Ishikawa (cell line): Measurements from ENCODE around the gene PDE6A.

Experiments
- CEBPB ChIP-seq: IDR thresholded peaks from 2 replicates; pipeline ENCODE4 v1.6.1; 2012
- CREB1 ChIP-seq: IDR thresholded peaks from 2 replicates; pipeline ENCODE4 v1.6.1; 2012; ENCODE audit warnings: low read depth
- EGR1 ChIP-seq: IDR thresholded peaks from 2 replicates; pipeline ENCODE4 v1.6.1; 2012
- EP300 ChIP-seq: IDR thresholded peaks from 2 replicates; pipeline ENCODE4 v1.6.1; 2012; ENCODE audit warnings: borderline replicate concordance
- FOXM1 ChIP-seq: IDR thresholded peaks from 2 replicates; pipeline ENCODE4 v1.6.1; 2012; ENCODE audit warnings: low read depth, borderline replicate concordance
- NFIC ChIP-seq: IDR thresholded peaks from 2 replicates; pipeline ENCODE4 v1.6.1; 2012
- RAD21 ChIP-seq: IDR thresholded peaks from 2 replicates; pipeline ENCODE4 v1.6.1; 2012; ENCODE audit warnings: low read depth
- TAF1 ChIP-seq: IDR thresholded peaks from 2 replicates; pipeline ENCODE4 v1.6.1; 2012; ENCODE audit warnings: low read depth, mild to moderate bottlenecking
- TCF12 ChIP-seq: IDR thresholded peaks from 2 replicates; pipeline ENCODE4 v1.6.1; 2012; ENCODE audit warnings: low read depth
- TEAD4 ChIP-seq: IDR thresholded peaks from 2 replicates; pipeline ENCODE4 v1.6.1; 2012
- YY1 ChIP-seq: IDR thresholded peaks from 2 replicates; pipeline ENCODE4 v1.6.1; 2012; ENCODE audit warnings: low read depth
- ZBTB7A ChIP-seq: IDR thresholded peaks from 2 replicates; pipeline ENCODE4 v1.6.1; 2012; ENCODE audit warnings: low read depth
- TF ChIP-seq, protein P1 (sequence below): IDR thresholded peaks from 2 replicates; pipeline ENCODE4 v1.6.1; 2012
- TF ChIP-seq, protein P2 (sequence below): IDR thresholded peaks from 2 replicates; pipeline ENCODE4 v1.6.1; 2012; ENCODE audit warnings: low read depth, mild to moderate bottlenecking
- TF ChIP-seq, protein P3 (sequence below): IDR thresholded peaks from 2 replicates; pipeline ENCODE4 v1.6.1; 2012

The PDE6A gene

DNA sequence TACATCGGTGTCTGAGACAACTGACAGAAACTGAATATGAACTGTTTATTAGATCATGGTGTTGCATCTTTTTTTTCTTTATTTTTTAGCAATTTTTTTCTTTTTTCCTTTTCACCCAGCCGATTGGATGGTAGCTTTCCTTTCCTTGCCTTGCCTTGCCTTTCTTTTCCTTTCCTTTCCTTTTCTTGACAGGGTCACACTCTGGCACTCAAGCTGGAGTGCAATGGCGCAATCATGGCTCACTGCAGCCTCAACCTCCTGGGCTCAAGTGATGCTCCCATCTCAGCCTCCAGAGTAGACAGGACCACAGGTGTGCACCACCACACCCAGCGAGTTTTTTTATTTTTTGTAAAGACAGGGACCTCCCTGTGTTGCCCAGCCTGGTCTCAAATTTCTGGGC, 2.8 kb downstream of the PDE6A start:
- TF ChIP-seq ZBTB7A: no peak

DNA sequence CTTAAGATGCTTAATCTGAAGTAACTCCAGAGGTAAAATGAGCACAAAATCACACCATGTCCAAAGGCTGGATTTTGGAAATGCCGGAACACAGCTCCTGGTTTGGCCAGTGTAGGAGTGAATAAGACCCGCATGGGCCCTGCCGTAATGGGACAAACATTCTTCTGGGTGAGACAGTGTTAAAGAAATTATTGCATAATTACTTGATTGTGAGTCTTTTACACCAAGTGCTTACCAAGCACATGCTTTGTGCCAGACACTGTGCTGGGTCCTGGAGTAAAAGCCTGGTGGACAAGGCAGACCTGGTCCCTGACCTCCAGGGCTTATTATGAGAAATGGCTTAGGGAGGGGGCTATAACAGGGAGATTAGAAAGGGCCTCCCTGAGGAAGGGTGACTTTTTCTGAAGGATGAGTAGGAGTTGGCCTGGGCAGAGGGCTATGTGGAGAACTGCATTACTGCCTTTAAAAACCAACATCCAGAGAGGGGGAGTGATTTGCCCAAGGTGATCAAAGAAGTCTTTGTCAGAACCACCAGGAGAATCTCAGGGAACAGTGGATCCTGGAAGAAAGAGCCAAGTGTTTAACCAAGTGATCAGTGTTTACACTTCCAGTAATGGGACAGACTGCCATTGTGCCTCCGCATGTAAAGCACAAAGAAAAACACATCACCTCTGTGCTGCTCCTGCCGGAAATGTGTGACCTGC, 3.5 kb downstream of the PDE6A start:
- TF ChIP-seq TAF1 (no peak), NFIC (no peak), YY1 (no peak), TEAD4 (no peak), TCF12 (no peak), CEBPB (no peak), CREB1 (no peak), ZBTB7A (no peak), FOXM1 (no peak), EP300 (no peak), RAD21 (no peak), EGR1 (no peak)
- TF ChIP-seq, protein P1, sequence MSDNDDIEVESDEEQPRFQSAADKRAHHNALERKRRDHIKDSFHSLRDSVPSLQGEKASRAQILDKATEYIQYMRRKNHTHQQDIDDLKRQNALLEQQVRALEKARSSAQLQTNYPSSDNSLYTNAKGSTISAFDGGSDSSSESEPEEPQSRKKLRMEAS: no peak
- TF ChIP-seq, protein P2, sequence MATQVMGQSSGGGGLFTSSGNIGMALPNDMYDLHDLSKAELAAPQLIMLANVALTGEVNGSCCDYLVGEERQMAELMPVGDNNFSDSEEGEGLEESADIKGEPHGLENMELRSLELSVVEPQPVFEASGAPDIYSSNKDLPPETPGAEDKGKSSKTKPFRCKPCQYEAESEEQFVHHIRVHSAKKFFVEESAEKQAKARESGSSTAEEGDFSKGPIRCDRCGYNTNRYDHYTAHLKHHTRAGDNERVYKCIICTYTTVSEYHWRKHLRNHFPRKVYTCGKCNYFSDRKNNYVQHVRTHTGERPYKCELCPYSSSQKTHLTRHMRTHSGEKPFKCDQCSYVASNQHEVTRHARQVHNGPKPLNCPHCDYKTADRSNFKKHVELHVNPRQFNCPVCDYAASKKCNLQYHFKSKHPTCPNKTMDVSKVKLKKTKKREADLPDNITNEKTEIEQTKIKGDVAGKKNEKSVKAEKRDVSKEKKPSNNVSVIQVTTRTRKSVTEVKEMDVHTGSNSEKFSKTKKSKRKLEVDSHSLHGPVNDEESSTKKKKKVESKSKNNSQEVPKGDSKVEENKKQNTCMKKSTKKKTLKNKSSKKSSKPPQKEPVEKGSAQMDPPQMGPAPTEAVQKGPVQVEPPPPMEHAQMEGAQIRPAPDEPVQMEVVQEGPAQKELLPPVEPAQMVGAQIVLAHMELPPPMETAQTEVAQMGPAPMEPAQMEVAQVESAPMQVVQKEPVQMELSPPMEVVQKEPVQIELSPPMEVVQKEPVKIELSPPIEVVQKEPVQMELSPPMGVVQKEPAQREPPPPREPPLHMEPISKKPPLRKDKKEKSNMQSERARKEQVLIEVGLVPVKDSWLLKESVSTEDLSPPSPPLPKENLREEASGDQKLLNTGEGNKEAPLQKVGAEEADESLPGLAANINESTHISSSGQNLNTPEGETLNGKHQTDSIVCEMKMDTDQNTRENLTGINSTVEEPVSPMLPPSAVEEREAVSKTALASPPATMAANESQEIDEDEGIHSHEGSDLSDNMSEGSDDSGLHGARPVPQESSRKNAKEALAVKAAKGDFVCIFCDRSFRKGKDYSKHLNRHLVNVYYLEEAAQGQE: no peak
- TF ChIP-seq, protein P3, sequence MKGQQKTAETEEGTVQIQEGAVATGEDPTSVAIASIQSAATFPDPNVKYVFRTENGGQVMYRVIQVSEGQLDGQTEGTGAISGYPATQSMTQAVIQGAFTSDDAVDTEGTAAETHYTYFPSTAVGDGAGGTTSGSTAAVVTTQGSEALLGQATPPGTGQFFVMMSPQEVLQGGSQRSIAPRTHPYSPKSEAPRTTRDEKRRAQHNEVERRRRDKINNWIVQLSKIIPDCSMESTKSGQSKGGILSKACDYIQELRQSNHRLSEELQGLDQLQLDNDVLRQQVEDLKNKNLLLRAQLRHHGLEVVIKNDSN: no peak

DNA sequence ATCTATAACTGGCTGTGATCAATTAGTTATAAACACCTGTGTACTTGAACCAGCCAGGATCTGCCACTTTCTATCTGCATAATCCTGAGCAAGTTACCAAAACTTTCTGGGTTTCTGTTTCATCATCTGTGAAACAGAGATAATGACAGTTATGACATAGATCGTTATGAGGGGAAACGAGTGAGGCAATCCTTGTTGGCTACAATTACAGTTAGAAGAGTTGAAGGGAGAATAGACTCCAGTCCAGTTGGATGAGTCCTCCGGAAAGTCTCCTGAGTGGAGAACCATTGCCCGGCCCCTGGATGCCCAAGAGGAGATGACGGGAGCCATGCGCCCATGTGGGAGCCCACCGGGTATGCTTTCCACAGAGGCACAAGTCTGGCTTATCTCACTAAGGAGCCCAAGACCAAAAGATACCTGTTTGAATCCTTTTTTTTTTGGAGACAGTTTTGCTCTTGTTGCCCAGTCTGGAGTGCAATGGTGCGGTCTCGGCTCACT, 4.5 kb downstream of the PDE6A start:
- TF ChIP-seq EP300 (no peak), TEAD4 (no peak), FOXM1 (no peak), CEBPB (no peak), RAD21 (no peak)
- TF ChIP-seq, protein P2: no peak

DNA sequence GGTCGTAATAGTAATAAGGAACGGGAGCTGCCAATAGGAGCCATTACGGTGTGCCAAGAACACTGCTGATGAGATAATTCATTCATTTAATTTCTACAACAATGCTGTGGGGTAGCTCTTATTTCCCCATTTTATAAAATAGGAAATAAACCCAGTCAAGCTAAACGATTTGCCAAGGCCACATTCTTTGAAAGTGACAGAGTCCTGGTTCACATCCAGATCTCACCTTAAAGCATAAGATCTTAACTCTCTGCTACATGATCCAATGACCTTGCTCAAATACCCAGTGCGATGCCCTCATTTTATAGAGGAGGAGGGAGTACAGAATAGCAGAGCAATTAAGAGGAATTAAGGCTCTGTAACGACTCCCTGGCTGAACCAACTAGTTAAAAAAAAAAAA, 5.0 kb downstream of the PDE6A start:
- TF ChIP-seq, protein P1: peak; percentile 55; the same call in 1 of the 2 replicates
- TF ChIP-seq EGR1 (no peak), FOXM1 (peak; percentile 76; the same call in 1 of the 2 replicates), TAF1 (no peak), YY1 (peak; percentile 36; the same call in 1 of the 2 replicates), RAD21 (no peak; the same call in 1 of the 2 replicates), TCF12 (peak; percentile 85), CEBPB (peak; percentile 53), ZBTB7A (no peak), NFIC (peak; percentile 94), TEAD4 (peak; percentile 95), EP300 (peak; percentile 92), CREB1 (no peak)
- TF ChIP-seq, protein P2: no peak
- TF ChIP-seq, protein P3: no peak
